ENCODE results near the gene AMPH.

Gene AMPH

DNA sequence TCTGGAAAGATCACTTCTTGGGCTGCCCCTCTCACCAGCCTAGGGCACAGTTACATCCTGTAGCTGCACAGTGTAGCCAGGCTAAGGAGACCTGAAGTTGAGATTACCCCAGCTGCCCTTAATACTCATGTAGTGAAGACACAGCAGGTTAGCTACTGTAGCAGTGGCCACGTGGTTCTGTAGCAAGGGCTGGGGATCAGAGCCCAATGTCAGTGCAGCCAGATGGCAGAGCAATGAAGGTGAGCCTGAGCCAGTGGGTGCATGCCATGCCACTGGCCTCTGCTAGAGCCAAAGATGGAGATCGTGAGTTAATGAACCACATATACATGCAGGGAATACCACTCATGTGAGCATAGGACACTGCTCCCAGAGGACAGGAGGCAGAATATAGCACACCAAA, 15.5 kb downstream of the AMPH start:
- H3K36me3 ChIP-seq (ENCODE audit: control insufficient read depth, insufficient read depth, low read length) = no peaks in the 10 kb centered on the region
- H3K9ac ChIP-seq (ENCODE audit: low read length) = no peak overlapping the region
- no CpG with 5 or more reads among the region's 2 CpGs for WGBS (ENCODE audit: extremely low coverage, insufficient coverage, low lambda C conversion rate)
- H2AK5ac ChIP-seq (ENCODE audit: low read length) = no peak overlapping the region
- H4K5ac ChIP-seq (ENCODE audit: low read length) = no peak overlapping the region
- no peak overlapping the region for H3K4me3 ChIP-seq (ENCODE audit: low read length)
- H3K56ac ChIP-seq (ENCODE audit: low read length) = no peak overlapping the region
- no peak overlapping the region for H3K4ac ChIP-seq (ENCODE audit: low read depth, low read length)
- no peaks in the 10 kb centered on the region for H3K79me2 ChIP-seq (ENCODE audit: control insufficient read depth, insufficient read depth, low read length)
- H3K27ac ChIP-seq (ENCODE audit: low read depth, low read length) = no peak overlapping the region
- DNase-seq = no peak
- H3K79me1 ChIP-seq (ENCODE audit: low read length) = no peaks in the 10 kb centered on the region
- no peak overlapping the region for H2BK15ac ChIP-seq (replicated peaks; ENCODE audit: low read depth)
- no peak overlapping the region for H2BK120ac ChIP-seq (ENCODE audit: low read depth, low read length)
- no peak overlapping the region for H4K8ac ChIP-seq (ENCODE audit: low read depth, low read length)
- no peak overlapping the region for H3K18ac ChIP-seq (ENCODE audit: low read length)
- H3K23ac ChIP-seq (ENCODE audit: low read length) = no peak overlapping the region
- no peak overlapping the region for H3K4me2 ChIP-seq (ENCODE audit: low read length)
- H2BK5ac ChIP-seq (ENCODE audit: low read length) = no peak overlapping the region
- H3K27me3 ChIP-seq (ENCODE audit: insufficient read depth, low read length, poor library complexity) = no peaks in the 10 kb centered on the region
- no peaks in the 10 kb centered on the region for H3K4me1 ChIP-seq (ENCODE audit: control insufficient read depth, low read depth, low read length)

DNA sequence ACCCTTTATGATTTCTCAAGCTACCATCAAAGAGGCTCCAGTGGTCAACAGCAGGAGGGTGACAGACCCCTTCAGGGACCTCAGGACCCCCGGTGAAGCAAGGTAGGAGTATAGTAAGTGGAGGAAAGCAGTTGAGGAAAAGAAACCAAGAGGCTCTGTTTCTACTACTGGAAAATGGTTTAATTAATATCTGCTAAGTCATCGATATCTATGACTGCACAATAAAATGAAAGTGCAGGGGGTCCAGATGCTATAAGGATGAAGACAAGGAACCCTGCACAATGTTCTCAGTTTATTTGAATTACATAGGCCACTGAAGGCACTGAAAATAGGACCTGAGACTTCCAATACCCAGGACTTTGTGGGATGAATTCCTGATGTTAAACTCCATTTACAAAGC, 23.7 kb downstream of the AMPH start:
- Histone ChIP-seq H2BK120ac (ENCODE audit: low read depth, low read length) (no peak overlapping the region), H3K27me3 (ENCODE audit: insufficient read depth, low read length, poor library complexity) (no peaks in the 10 kb centered on the region), H2AK5ac (ENCODE audit: low read length) (no peak overlapping the region), H3K9ac (ENCODE audit: low read length) (no peak overlapping the region), H4K5ac (ENCODE audit: low read length) (no peak overlapping the region), H3K36me3 (ENCODE audit: control insufficient read depth, insufficient read depth, low read length) (no peaks in the 10 kb centered on the region), H3K4me1 (ENCODE audit: control insufficient read depth, low read depth, low read length) (no peaks in the 10 kb centered on the region), H3K4ac (ENCODE audit: low read depth, low read length) (no peak overlapping the region), H3K79me1 (ENCODE audit: low read length) (no peaks in the 10 kb centered on the region), H3K56ac (ENCODE audit: low read length) (no peak overlapping the region), H3K4me2 (ENCODE audit: low read length) (no peak overlapping the region), H3K18ac (ENCODE audit: low read length) (no peak overlapping the region), H3K27ac (ENCODE audit: low read depth, low read length) (no peak overlapping the region), H2BK5ac (ENCODE audit: low read length) (no peak overlapping the region), H3K23ac (ENCODE audit: low read length) (no peak overlapping the region), H3K79me2 (ENCODE audit: control insufficient read depth, insufficient read depth, low read length) (no peaks in the 10 kb centered on the region), H3K4me3 (ENCODE audit: low read length) (no peak overlapping the region), H2BK15ac (replicated peaks; ENCODE audit: low read depth) (no peak overlapping the region), H4K8ac (ENCODE audit: low read depth, low read length) (no peak overlapping the region)
- no CpG with 5 or more reads among the region's 2 CpGs for WGBS (ENCODE audit: extremely low coverage, insufficient coverage, low lambda C conversion rate)
- DNase-seq = no peak

- no peak overlapping the region for H3K4me2 ChIP-seq (ENCODE audit: low read length)
- H3K56ac ChIP-seq (ENCODE audit: low read length) = no peak overlapping the region
- no peak overlapping the region for H4K5ac ChIP-seq (ENCODE audit: low read length)
- DNase-seq = no peak
- H3K18ac ChIP-seq (ENCODE audit: low read length) = no peak overlapping the region
- no peak overlapping the region for H3K4ac ChIP-seq (ENCODE audit: low read depth, low read length)
- no peak overlapping the region for H3K27ac ChIP-seq (ENCODE audit: low read depth, low read length)
- no peaks in the 10 kb centered on the region for H3K79me2 ChIP-seq (ENCODE audit: control insufficient read depth, insufficient read depth, low read length)
- no peak overlapping the region for H3K23ac ChIP-seq (ENCODE audit: low read length)
- H3K9ac ChIP-seq (ENCODE audit: low read length) = no peak overlapping the region
- H3K4me3 ChIP-seq (ENCODE audit: low read length) = no peak overlapping the region
- no CpG with 5 or more reads among the region's 3 CpGs for WGBS (ENCODE audit: extremely low coverage, insufficient coverage, low lambda C conversion rate)
- no peaks in the 10 kb centered on the region for H3K27me3 ChIP-seq (ENCODE audit: insufficient read depth, low read length, poor library complexity)
- no peaks in the 10 kb centered on the region for H3K79me1 ChIP-seq (ENCODE audit: low read length)
- H2BK5ac ChIP-seq (ENCODE audit: low read length) = no peak overlapping the region
- H4K8ac ChIP-seq (ENCODE audit: low read depth, low read length) = no peak overlapping the region
- no peak overlapping the region for H2AK5ac ChIP-seq (ENCODE audit: low read length)
- H2BK15ac ChIP-seq (replicated peaks; ENCODE audit: low read depth) = no peak overlapping the region
- no peaks in the 10 kb centered on the region for H3K4me1 ChIP-seq (ENCODE audit: control insufficient read depth, low read depth, low read length)
- H3K36me3 ChIP-seq (ENCODE audit: control insufficient read depth, insufficient read depth, low read length) = no peaks in the 10 kb centered on the region
- H2BK120ac ChIP-seq (ENCODE audit: low read depth, low read length) = no peak overlapping the region
Observed at GRCh38 chr7:38600741-38601140, 30.4 kb downstream of the AMPH start.

DNA sequence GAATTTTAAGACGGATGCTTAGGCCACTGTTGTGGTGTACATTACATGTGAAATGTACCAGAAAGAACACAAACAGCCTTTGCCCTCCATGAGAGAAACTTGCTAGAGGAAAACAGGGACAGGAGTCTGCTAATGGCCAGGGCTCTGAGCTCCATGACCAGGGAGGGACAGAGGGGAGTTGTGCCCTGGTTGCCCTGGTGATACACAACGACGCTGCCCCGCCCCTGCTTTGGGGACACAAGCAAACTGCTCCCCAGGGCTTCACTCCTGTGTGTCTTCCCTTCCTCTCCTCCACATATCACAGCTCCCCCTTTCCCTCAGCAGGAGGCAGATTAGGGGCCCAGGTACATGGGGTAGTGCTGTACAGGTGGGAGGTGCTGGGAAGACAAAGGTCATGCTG, 36.2 kb downstream of the AMPH start:
- WGBS (ENCODE audit: extremely low coverage, insufficient coverage, low lambda C conversion rate) = no CpG with 5 or more reads among the region's 4 CpGs
- Histone ChIP-seq H3K79me1 (ENCODE audit: low read length) (no peaks in the 10 kb centered on the region), H2BK120ac (ENCODE audit: low read depth, low read length) (no peak overlapping the region), H3K4me1 (ENCODE audit: control insufficient read depth, low read depth, low read length) (no peaks in the 10 kb centered on the region), H3K23ac (ENCODE audit: low read length) (no peak overlapping the region), H3K4me3 (ENCODE audit: low read length) (no peak overlapping the region), H2BK5ac (ENCODE audit: low read length) (no peak overlapping the region), H3K27ac (ENCODE audit: low read depth, low read length) (no peak overlapping the region), H2AK5ac (ENCODE audit: low read length) (no peak overlapping the region), H3K36me3 (ENCODE audit: control insufficient read depth, insufficient read depth, low read length) (no peaks in the 10 kb centered on the region), H3K18ac (ENCODE audit: low read length) (no peak overlapping the region), H2BK15ac (replicated peaks; ENCODE audit: low read depth) (no peak overlapping the region), H3K4me2 (ENCODE audit: low read length) (no peak overlapping the region), H3K4ac (ENCODE audit: low read depth, low read length) (no peak overlapping the region), H3K9ac (ENCODE audit: low read length) (no peak overlapping the region), H3K56ac (ENCODE audit: low read length) (no peak overlapping the region), H3K79me2 (ENCODE audit: control insufficient read depth, insufficient read depth, low read length) (no peaks in the 10 kb centered on the region), H3K27me3 (ENCODE audit: insufficient read depth, low read length, poor library complexity) (no peaks in the 10 kb centered on the region), H4K8ac (ENCODE audit: low read depth, low read length) (no peak overlapping the region), H4K5ac (ENCODE audit: low read length) (no peak overlapping the region)
- DNase-seq = peak; percentile 12

GRCh38 chr7:38592737-38593288, 38.4 kb downstream of the AMPH start:
- Histone ChIP-seq H3K4me2 (ENCODE audit: low read length) (no peak overlapping the region), H3K18ac (ENCODE audit: low read length) (no peak overlapping the region), H4K5ac (ENCODE audit: low read length) (no peak overlapping the region), H3K27me3 (ENCODE audit: insufficient read depth, low read length, poor library complexity) (no peaks in the 10 kb centered on the region), H3K56ac (ENCODE audit: low read length) (no peak overlapping the region), H3K4me1 (ENCODE audit: control insufficient read depth, low read depth, low read length) (no peaks in the 10 kb centered on the region), H3K23ac (ENCODE audit: low read length) (no peak overlapping the region), H2BK15ac (replicated peaks; ENCODE audit: low read depth) (no peak overlapping the region), H4K8ac (ENCODE audit: low read depth, low read length) (no peak overlapping the region), H2BK120ac (ENCODE audit: low read depth, low read length) (no peak overlapping the region), H3K36me3 (ENCODE audit: control insufficient read depth, insufficient read depth, low read length) (no peaks in the 10 kb centered on the region), H3K9ac (ENCODE audit: low read length) (no peak overlapping the region), H3K4me3 (ENCODE audit: low read length) (no peak overlapping the region), H3K4ac (ENCODE audit: low read depth, low read length) (no peak overlapping the region), H3K27ac (ENCODE audit: low read depth, low read length) (no peak overlapping the region), H2AK5ac (ENCODE audit: low read length) (no peak overlapping the region), H3K79me2 (ENCODE audit: control insufficient read depth, insufficient read depth, low read length) (no peaks in the 10 kb centered on the region), H2BK5ac (ENCODE audit: low read length) (no peak overlapping the region), H3K79me1 (ENCODE audit: low read length) (no peaks in the 10 kb centered on the region)
- DNase-seq = no peak
- no CpG with 5 or more reads among the region's 2 CpGs for WGBS (ENCODE audit: extremely low coverage, insufficient coverage, low lambda C conversion rate)

DNA sequence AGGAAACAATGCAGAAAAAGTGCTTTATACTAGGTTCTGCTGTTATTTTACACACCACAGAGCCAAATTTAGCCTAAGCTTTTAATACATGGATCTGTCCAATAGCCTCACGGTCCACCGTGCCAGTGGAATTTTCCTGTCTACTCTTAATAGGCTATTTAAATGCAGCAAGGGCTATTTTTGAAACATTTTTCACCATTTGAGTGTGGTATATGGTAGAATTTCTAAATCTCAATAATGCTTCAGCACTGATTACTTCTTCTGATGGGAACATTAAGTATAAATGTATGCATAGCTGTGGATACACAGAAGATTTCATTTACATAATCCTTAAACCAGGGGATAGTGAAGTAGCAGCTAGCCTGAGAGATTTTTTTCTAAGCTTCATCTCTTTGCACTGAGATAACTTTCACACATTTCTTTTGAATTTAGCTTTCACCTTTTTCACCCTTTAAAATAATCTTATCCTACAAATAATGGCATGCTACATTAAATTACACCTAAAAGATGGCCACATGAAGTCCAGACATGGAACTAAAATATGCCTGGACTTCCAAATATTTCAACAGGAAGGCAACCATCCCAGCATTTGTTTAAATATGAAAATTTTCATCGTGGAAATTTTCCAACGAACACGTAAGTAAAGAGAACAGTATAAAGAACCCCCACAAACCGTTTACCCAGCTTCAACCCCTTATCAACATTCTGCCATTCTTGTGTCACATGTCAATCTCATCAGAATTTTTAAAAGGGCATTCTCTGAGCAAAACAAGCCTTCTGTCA, 45.4 kb downstream of the AMPH start:
- DNase-seq = no peak
- no peak overlapping the region for H2BK120ac ChIP-seq (ENCODE audit: low read depth, low read length)
- no CpG with 5 or more reads among the region's 6 CpGs for WGBS (ENCODE audit: extremely low coverage, insufficient coverage, low lambda C conversion rate)

More for the DNA sequence above, 45.4 kb downstream of the AMPH start:
- H3K56ac ChIP-seq (ENCODE audit: low read length) = no peak overlapping the region
- no peak overlapping the region for H4K5ac ChIP-seq (ENCODE audit: low read length)
- H2BK15ac ChIP-seq (replicated peaks; ENCODE audit: low read depth) = no peak overlapping the region
- H3K4me3 ChIP-seq (ENCODE audit: low read length) = no peak overlapping the region
- no peak overlapping the region for H3K4ac ChIP-seq (ENCODE audit: low read depth, low read length)
- no peak overlapping the region for H4K8ac ChIP-seq (ENCODE audit: low read depth, low read length)
- H2BK5ac ChIP-seq (ENCODE audit: low read length) = no peak overlapping the region
- no peaks in the 10 kb centered on the region for H3K36me3 ChIP-seq (ENCODE audit: control insufficient read depth, insufficient read depth, low read length)
- no peak overlapping the region for H3K23ac ChIP-seq (ENCODE audit: low read length)
- H3K27me3 ChIP-seq (ENCODE audit: insufficient read depth, low read length, poor library complexity) = no peaks in the 10 kb centered on the region
- H3K79me1 ChIP-seq (ENCODE audit: low read length) = no peaks in the 10 kb centered on the region
- H2AK5ac ChIP-seq (ENCODE audit: low read length) = no peak overlapping the region
- no peak overlapping the region for H3K4me2 ChIP-seq (ENCODE audit: low read length)
- H3K79me2 ChIP-seq (ENCODE audit: control insufficient read depth, insufficient read depth, low read length) = no peaks in the 10 kb centered on the region
- H3K18ac ChIP-seq (ENCODE audit: low read length) = no peak overlapping the region
- no peak overlapping the region for H3K9ac ChIP-seq (ENCODE audit: low read length)
- H3K4me1 ChIP-seq (ENCODE audit: control insufficient read depth, low read depth, low read length) = no peaks in the 10 kb centered on the region
- no peak overlapping the region for H3K27ac ChIP-seq (ENCODE audit: low read depth, low read length)

Measured in mesendoderm (in vitro differentiated cells).